Cardiac muscle cell (in vitro differentiated cells and primary cell): ENCODE measurements around the gene SMYD4. TPM values are rescaled to one million over a fixed set of nuclear protein-coding genes. Genes with fewer than 3 reads are reported as not detected.
A peak's percentile ranks its signal among the peaks of the same experiment; 100 is the strongest.

Experiments
- DNase-seq, 2 donors: peaks; one replicate each; pipeline versions ENCODE4 v3.0.0 to v3.0.0-alpha.2; 2010 to 2017; ENCODE audit warnings: low read depth in 1 of 2, low spot score in 1 of 2
- H3K27ac ChIP-seq: fragments of 200-600 bp; sonication (generic); 2 replicates; pipeline ENCODE4 v1.5.1; 2016
- H3K27me3 ChIP-seq: fragments of 200-600 bp; sonication (generic); 2 replicates; pipeline ENCODE4 v1.6.0; 2016; ENCODE audit warnings: control low read depth
- H3K36me3 ChIP-seq: fragments of 200-600 bp; sonication (generic); 2 replicates; pipeline ENCODE4 v1.5.1; 2016; ENCODE audit warnings: control low read depth
- H3K4me1 ChIP-seq: fragments of 200-600 bp; sonication (generic); 2 replicates; pipeline ENCODE4 v1.8.1; 2017; ENCODE audit warnings: low read depth, mild to moderate bottlenecking, mixed run types
- H3K4me3 ChIP-seq: fragments of 200-600 bp; sonication (generic); 2 replicates; pipeline ENCODE4 v1.5.1; 2016; ENCODE audit warnings: mild to moderate bottlenecking
- H3K9me3 ChIP-seq: fragments of 200-600 bp; sonication (generic); 2 replicates; pipeline ENCODE4 v1.5.1; 2017; ENCODE audit warnings: low read depth, mild to moderate bottlenecking, control low read depth
- CTCF ChIP-seq: IDR thresholded peaks from 2 replicates; pipeline ENCODE4 v1.5.1; 2012; ENCODE audit warnings: low read depth, mild to moderate bottlenecking, low read length
- polyA plus RNA-seq: library from polyadenylated mRNA; unstranded; fragments of >200 nt; fragmentation: Nextera tagmentation; extraction: Ambion mirVana; gene quantifications from 2 replicates; pipeline ENCODE4 v1.2.1, GENCODE V29; 2016
- total RNA-seq: library from RNA; depleted of rRNA; stranded (reverse); fragments of >200 nt; gene quantifications from 2 replicates; pipeline ENCODE4 v1.2.3, GENCODE V29; 2016

SMYD4 gene
- total and polyA plus RNA-seq, 2 experiments from 2014 or later: 19.2 to 24.2 TPM

DNA sequence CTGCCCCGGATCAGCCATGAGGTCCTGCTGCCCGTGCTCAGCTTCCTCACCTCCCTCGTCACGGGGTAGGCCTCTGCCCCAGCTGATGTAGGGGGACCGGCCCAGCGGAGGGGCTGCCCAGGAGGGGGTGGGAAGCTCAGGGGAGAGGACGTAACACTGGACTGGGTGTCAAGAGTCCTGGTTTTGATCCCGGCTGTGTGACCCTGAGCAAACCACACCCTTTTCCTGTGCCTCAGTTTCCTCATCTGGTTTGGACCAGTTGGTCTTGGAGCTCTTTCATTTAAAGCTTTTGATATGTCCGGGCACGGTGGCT lies 98.6 kb downstream of the SMYD4 start:
- no peaks in the 10 kb centered on the region for H3K36me3 ChIP-seq
- H3K4me3 ChIP-seq: no peak overlapping the region
- no peaks in the 10 kb centered on the region for H3K9me3 ChIP-seq
- TF ChIP-seq CTCF: no peak
- no peaks in the 10 kb centered on the region for H3K4me1 ChIP-seq
- DNase-seq: no peak
- H3K27me3 ChIP-seq: no peaks in the 10 kb centered on the region
- no peak overlapping the region for H3K27ac ChIP-seq

DNA sequence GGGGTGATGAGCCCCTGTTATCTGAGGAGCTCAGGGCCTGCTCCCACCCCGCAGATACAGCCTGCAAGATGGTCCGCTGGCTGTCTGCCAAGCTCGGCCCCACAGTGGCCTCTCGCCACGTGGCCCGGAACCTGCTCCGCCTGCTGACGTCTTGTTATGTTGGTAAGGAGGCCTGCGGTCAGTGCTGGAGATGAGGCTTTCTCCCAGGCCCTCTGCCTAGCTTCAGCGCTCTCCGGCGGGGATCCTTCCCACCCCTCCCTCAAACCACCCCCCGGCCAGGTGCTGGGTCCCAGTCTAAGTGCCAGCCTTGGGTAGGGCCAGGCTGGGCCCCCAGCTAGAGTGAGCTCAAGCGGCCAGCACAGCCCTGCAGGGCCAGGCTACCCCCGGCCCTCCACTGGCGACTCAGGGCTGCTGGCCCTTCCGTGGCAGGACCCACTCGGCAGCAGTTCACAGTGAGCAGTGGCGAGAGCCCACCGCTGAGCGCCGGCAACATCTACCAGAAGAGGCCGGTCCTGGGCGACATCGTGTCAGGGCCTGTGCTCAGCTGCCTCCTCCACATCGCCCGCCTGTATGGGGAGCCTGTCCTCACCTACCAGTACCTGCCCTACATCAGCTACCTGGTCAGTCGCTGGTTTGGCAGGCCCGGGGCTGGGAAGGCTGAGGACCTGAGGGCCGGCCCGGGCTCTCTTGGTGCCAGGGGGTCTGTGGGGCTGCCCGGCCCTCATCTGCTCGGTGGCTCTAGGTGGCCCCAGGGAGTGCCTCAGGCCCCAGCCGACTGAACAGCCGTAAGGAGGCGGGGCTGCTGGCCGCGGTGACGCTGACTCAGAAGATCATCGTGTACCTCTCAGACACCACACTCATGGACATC lies 99.1 kb downstream of the SMYD4 start:
- no peak overlapping the region for H3K27ac ChIP-seq
- DNase-seq: peak in 1 of 2 donors; percentile 97
- H3K4me3 ChIP-seq: no peak overlapping the region

GRCh38 chr17:1729966-1730325 lies 99.8 kb downstream of the SMYD4 start:
- Histone ChIP-seq H3K4me1 (no peaks in the 10 kb centered on the region), H3K27ac (no peak overlapping the region), H3K9me3 (no peaks in the 10 kb centered on the region), H3K4me3 (no peak overlapping the region), H3K27me3 (no peaks in the 10 kb centered on the region), H3K36me3 (no peaks in the 10 kb centered on the region)
- TF ChIP-seq CTCF: no peak
- no peak for DNase-seq

More for the DNA sequence above, 99.1 kb downstream of the SMYD4 start:
- Histone ChIP-seq H3K4me1 (no peaks in the 10 kb centered on the region), H3K36me3 (no peaks in the 10 kb centered on the region), H3K27me3 (no peaks in the 10 kb centered on the region), H3K9me3 (no peaks in the 10 kb centered on the region)
- TF ChIP-seq CTCF: no peak

Other genes starting within 250 kb of the SMYD4 start
- 3.0 and 5.3 TPM in 2 replicates for gene SLC43A2, start 201.1 kb downstream of the SMYD4 start, total RNA-seq
- 2.5 and 4.7 TPM in 2 replicates for gene SLC43A2, start 201.1 kb downstream of the SMYD4 start, polyA plus RNA-seq
- gene SCARF1, start 184.2 kb downstream of the SMYD4 start, total RNA-seq: 7.6 and 9.8 TPM in 2 replicates
- 1.8 and 3.2 TPM in 2 replicates for gene SCARF1, start 184.2 kb downstream of the SMYD4 start, polyA plus RNA-seq
- 63.0 and 79.4 TPM in 2 replicates for gene RILP, start 180.0 kb downstream of the SMYD4 start, total RNA-seq
- 31.7 and 38.9 TPM in 2 replicates for gene RILP, start 180.0 kb downstream of the SMYD4 start, polyA plus RNA-seq
- gene PRPF8, start 145.0 kb downstream of the SMYD4 start, total RNA-seq: 118 and 137 TPM in 2 replicates
- gene PRPF8, start 145.0 kb downstream of the SMYD4 start, polyA plus RNA-seq: 170 and 182 TPM in 2 replicates
- 2.1 and 3.1 TPM in 2 replicates for gene TLCD2, start 119.5 kb downstream of the SMYD4 start, total RNA-seq
- gene TLCD2, start 119.5 kb downstream of the SMYD4 start, polyA plus RNA-seq: 0.89 and 1.4 TPM in 2 replicates
- gene WDR81, start 105.2 kb downstream of the SMYD4 start, total RNA-seq: 14.2 and 23.1 TPM in 2 replicates
- gene WDR81, start 105.2 kb downstream of the SMYD4 start, polyA plus RNA-seq: 7.4 and 9.5 TPM in 2 replicates
- 2.2 TPM in 1 of 2 replicates, not detected in the other for gene SERPINF2, start 87.0 kb downstream of the SMYD4 start, total RNA-seq
- not detected in 2 replicates for gene SERPINF2, start 87.0 kb downstream of the SMYD4 start, polyA plus RNA-seq
- gene SERPINF1, start 67.8 kb downstream of the SMYD4 start, total RNA-seq: 102 and 134 TPM in 2 replicates
- 73.1 and 109 TPM in 2 replicates for gene SERPINF1, start 67.8 kb downstream of the SMYD4 start, polyA plus RNA-seq
- gene RPA1, start 103 bp upstream of the SMYD4 start, total RNA-seq: 42.5 and 50.0 TPM in 2 replicates
- gene RPA1, start 103 bp upstream of the SMYD4 start, polyA plus RNA-seq: 78.9 and 102 TPM in 2 replicates
- 34.3 and 45.4 TPM in 2 replicates for gene RTN4RL1, start 195.4 kb upstream of the SMYD4 start, total RNA-seq
- gene RTN4RL1, start 195.4 kb upstream of the SMYD4 start, polyA plus RNA-seq: 32.2 and 46.2 TPM in 2 replicates
- gene DPH1, start 200.3 kb upstream of the SMYD4 start, total RNA-seq: 43.2 and 88.6 TPM in 2 replicates
- 59.5 and 94.5 TPM in 2 replicates for gene DPH1, start 200.3 kb upstream of the SMYD4 start, polyA plus RNA-seq
- gene OVCA2, start 212.1 kb upstream of the SMYD4 start, total RNA-seq: 36.8 and 48.4 TPM in 2 replicates
- gene OVCA2, start 212.1 kb upstream of the SMYD4 start, polyA plus RNA-seq: 40.6 and 50.1 TPM in 2 replicates
- gene HIC1, start 225.2 kb upstream of the SMYD4 start, total RNA-seq: 2.6 and 3.7 TPM in 2 replicates
- gene HIC1, start 225.2 kb upstream of the SMYD4 start, polyA plus RNA-seq: 0.88 and 2.7 TPM in 2 replicates